GM12878 (cell line): ENCODE data around the gene ATP1A1. TPM values are rescaled to one million over a fixed set of nuclear protein-coding genes. Genes with fewer than 3 reads are reported as not detected.

Source experiments
- ATAC-seq: fragments of 200-7000 bp; cut with Tn5 transposase; 3 replicates; pipeline ENCODE4 v1.9.1; 2020; ENCODE audit warnings: mild to moderate bottlenecking, moderate library complexity
- BruUV-seq: library from RNA; stranded (reverse); fragments of 400-500 nt; replicated peaks from 2 replicates; lab custom pipeline; 2021; lab: Mats Ljungman, UMichigan
- CTCF ChIA-PET: fragments of 300-600 bp; sonication (Branson Sonifier 250); formaldehyde crosslinking; extraction: SDS; loops from one replicate; lab custom pipeline; 2021; ENCODE audit warnings: inconsistent platforms; lab: Yijun Ruan, JAX
- POLR2A ChIA-PET: fragments of 350-600 bp; formaldehyde crosslinking; extraction: SDS; loops from one replicate; lab custom pipeline; 2021; ENCODE audit warnings: inconsistent platforms; lab: Charles Lee
- RAD21 ChIA-PET: fragments of 300-600 bp; sonication (Branson Sonifier 250); formaldehyde crosslinking; loops from one replicate; lab custom pipeline; 2023; ENCODE audit warnings: antibody characterized with exemption; ENCODE audit not compliant: unreplicated experiment; lab: Charles Lee
- SMC1A ChIA-PET: fragments of 300-600 bp; sonication (Branson Sonifier 250); formaldehyde crosslinking; loops from one replicate; lab custom pipeline; 2023; ENCODE audit not compliant: unreplicated experiment, uncharacterized antibody; lab: Charles Lee
- DNase-seq: peaks from one replicate; pipeline ENCODE4 v3.0.0-alpha.2; 2011; ENCODE audit warnings: low read depth, low spot score
- FAIRE-seq: peaks from 3 replicates; lab custom pipeline; 2011; peaks lifted over from hg19 to GRCh38; lab: Jason Lieb, UNC
- H2AFZ ChIP-seq: 2 replicates; pipeline ENCODE4 v1.6.0; 2011; ENCODE audit warnings: low read depth, low read length, control low read depth; ENCODE audit not compliant: control insufficient read depth
- H3K27ac ChIP-seq: 2 replicates; pipeline ENCODE4 v1.5.1; 2011; ENCODE audit warnings: control low read depth; ENCODE audit not compliant: control insufficient read depth, insufficient read depth
- H3K27me3 ChIP-seq, 2 experiments: replicated peaks in 1 of 2; 2 replicates each; pipeline versions ENCODE4 v1.6.0 to v1.6.1; 2011; ENCODE audit warnings: low read length in 1 of 2; ENCODE audit not compliant: control insufficient read depth in 2 of 2, insufficient read depth in 2 of 2
- H3K36me3 ChIP-seq, 2 experiments: 2 replicates each; pipeline ENCODE4 v1.5.1; 2011; ENCODE audit warnings: low read length in 1 of 2; ENCODE audit not compliant: control insufficient read depth in 2 of 2, insufficient read depth in 2 of 2
- H3K4me1 ChIP-seq: 2 replicates; pipeline ENCODE4 v1.6.1; 2011; ENCODE audit warnings: mild to moderate bottlenecking, low read length, moderate library complexity, mixed read lengths; ENCODE audit not compliant: control insufficient read depth, insufficient read depth
- H3K4me2 ChIP-seq: 2 replicates; pipeline ENCODE4 v1.6.0; 2011; ENCODE audit warnings: control low read depth; ENCODE audit not compliant: control insufficient read depth, insufficient read depth
- H3K4me3 ChIP-seq: fragments of 200-600 bp; sonication (generic); 2 replicates; pipeline ENCODE4 v1.5.1; 2016
- H3K79me2 ChIP-seq: 2 replicates; pipeline ENCODE4 v1.6.0; 2011; ENCODE audit warnings: low read length; ENCODE audit not compliant: control insufficient read depth, insufficient read depth
- H3K9ac ChIP-seq: 2 replicates; pipeline ENCODE4 v1.8.0; 2011; ENCODE audit warnings: low read length, control low read depth, mixed read lengths; ENCODE audit not compliant: control insufficient read depth, insufficient read depth
- H3K9me3 ChIP-seq: replicated peaks from 3 replicates; pipeline ENCODE4 v1.5.1; 2011; ENCODE audit warnings: mild to moderate bottlenecking, low read length; ENCODE audit not compliant: control insufficient read depth, insufficient read depth
- H4K20me1 ChIP-seq: 2 replicates; pipeline ENCODE4 v1.6.0; 2011; ENCODE audit not compliant: control insufficient read depth, insufficient read depth
- BCL3 ChIP-seq: IDR thresholded peaks from 2 replicates; pipeline ENCODE4 v1.6.1; 2011; ENCODE audit warnings: borderline replicate concordance, low read depth, mild to moderate bottlenecking, moderate library complexity, low read length; ENCODE audit not compliant: insufficient read depth, poor library complexity, severe bottlenecking
- JUND ChIP-seq: IDR thresholded peaks from 2 replicates; pipeline ENCODE4 v1.6.1; 2012; ENCODE audit warnings: low read depth, mild to moderate bottlenecking, low read length, improper control_type of control experiment, moderate library complexity
- MTA2 ChIP-seq: fragments of 450-650 bp; IDR thresholded peaks from 2 replicates; pipeline ENCODE4 v1.6.1; 2016; ENCODE audit warnings: low read depth, mild to moderate bottlenecking, moderate library complexity
- RAD21 ChIP-seq: IDR thresholded peaks from 2 replicates; pipeline ENCODE4 v1.6.1; 2011; ENCODE audit warnings: mild to moderate bottlenecking, low read depth, low read length, moderate library complexity; ENCODE audit not compliant: insufficient read depth
- SUPT20H ChIP-seq: IDR thresholded peaks from 2 replicates; pipeline ENCODE4 v1.6.1; 2011; ENCODE audit warnings: low read depth, mild to moderate bottlenecking, low read length, moderate library complexity, borderline replicate concordance; ENCODE audit not compliant: control insufficient read depth
- TCF12 ChIP-seq: IDR thresholded peaks from 2 replicates; pipeline ENCODE4 v1.6.1; 2011; ENCODE audit warnings: low read depth, mild to moderate bottlenecking, low read length
- ZNF217 ChIP-seq: fragments of 450-650 bp; IDR thresholded peaks from 2 replicates; pipeline ENCODE4 v1.6.1; 2017; ENCODE audit warnings: antibody characterized with exemption, mild to moderate bottlenecking
- WGBS: methylation state at CpG from one replicate; pipeline ENCODE4 v1.1.6; 2016; ENCODE audit warnings: low lambda C conversion rate; ENCODE audit not compliant: insufficient replicate concordance, insufficient coverage; ENCODE audit errors: missing lambda C conversion rate; 5-methylcytosine and 5-hydroxymethylcytosine counted together
- in situ Hi-C: fragments of 300-500 bp; cut with MboI; formaldehyde crosslinking; loops from 9 replicates; pipeline ENCODE4 v1.14.3; 2018; ENCODE audit warnings: mixed read lengths
- intact Hi-C: fragments of 100-400 bp; cut with micrococcal nuclease; formaldehyde crosslinking; loops from one replicate; pipeline ENCODE4 v1.14.2; 2022; ENCODE audit not compliant: unreplicated experiment
- polyA plus RNA-seq, 11 experiments: library from polyadenylated mRNA; depleted of rRNA in 4 of 11; unstranded in 6 of 11; stranded (reverse) in 5 of 11; fragments of >200 nt; fragmentation: Nextera tagmentation in 4 of 11; fragmentation: Illumina TruSeq in 1 of 11; extraction: Ambion mirVana in 4 of 11; extraction: Trizol in 1 of 11; gene quantifications; 1 replicate in 1 of 11; 2 replicates in 10 of 11; pipeline versions ENCODE4 v1.2.1 to v1.2.3, GENCODE V29; 2011 to 2016; ENCODE audit warnings: inconsistent platforms in 2 of 11, missing spikeins in 2 of 11, low read depth in 1 of 11
- total RNA-seq, 4 experiments: library from RNA; depleted of rRNA in 3 of 4; stranded (reverse); fragments of >200 nt in 3 of 4; fragmentation: Illumina TruSeq in 1 of 4; extraction: Trizol in 1 of 4; gene quantifications; 2 replicates each; pipeline versions ENCODE4 v1.2.1 to v1.2.3, GENCODE V29; 2013 to 2021

ATP1A1 gene
- total and polyA plus RNA-seq, 10 of the 15 experiments (the other 5 are each of a cell fraction or from before 2014, with no cell fraction given): 113 to 566 (median 313) TPM

GRCh38 chr1:116329524-116330341 lies 43.3 kb upstream of the ATP1A1 start (continued):
- no peak for TF ChIP-seq BCL3
- no peak for TF ChIP-seq JUND
- no peak for TF ChIP-seq TCF12
- TF ChIP-seq ZNF217: no peak
- no peak for TF ChIP-seq RAD21
- TF ChIP-seq MTA2: no peak

- ChIA-PET SMC1A (no interaction called here), POLR2A (no interaction called here), CTCF (no interaction called here), RAD21 (no interaction called here)
- H3K4me2 ChIP-seq: no peak overlapping the region
- intact Hi-C loops: no loop called here
- H3K27ac ChIP-seq: no peak overlapping the region
- ATAC-seq: no peak
- H3K79me2 ChIP-seq: no peaks in the 10 kb centered on the region
- no peak overlapping the region for H2AFZ ChIP-seq
- DNase-seq: no peak
- TF ChIP-seq SUPT20H: no peak
- 2% methylated on average over 4 of the region's 4 CpGs for WGBS
- no peak for FAIRE-seq
- no peak overlapping the region for H3K9ac ChIP-seq
- H4K20me1 ChIP-seq: no peaks in the 10 kb centered on the region
- no peaks in the 10 kb centered on the region for H3K36me3 ChIP-seq
- no peak overlapping the region for H3K4me3 ChIP-seq
- H3K27me3 ChIP-seq: no peaks in the 10 kb centered on the region
- no peaks in the 10 kb centered on the region for H3K9me3 ChIP-seq
- in situ Hi-C loops: no loop called here
- no TSS peak for BruUV-seq
- peaks cover 8% of the 10 kb centered on the region for H3K4me1 ChIP-seq
Measured at GRCh38 chr1:116330342-116330652, 42.7 kb upstream of the ATP1A1 start.
